K562 (cell line): Measurements from ENCODE around the gene RAB5A. TPM values are rescaled to one million over a fixed set of nuclear protein-coding genes. Genes with fewer than 3 reads are reported as not detected.

Experiments
- CAMTA2 ChIP-seq: fragments of 250-450 bp; sonication (Bioruptor Pico); conservative IDR thresholded peaks from 2 replicates; pipeline ENCODE4 v1.5.1; 2022
- CHD2 ChIP-seq: IDR thresholded peaks from 2 replicates; pipeline ENCODE4 v1.6.1; 2011; ENCODE audit warnings: low read depth, low read length
- CTBP1 ChIP-seq: fragments of 450-650 bp; IDR thresholded peaks from 2 replicates; pipeline ENCODE4 v1.6.1; 2016; ENCODE audit warnings: borderline replicate concordance
- ELF1 ChIP-seq: fragments of 200-800 bp; sonication (Bioruptor generic); IDR thresholded peaks from 2 replicates; pipeline ENCODE4 v1.6.1; 2016; ENCODE audit warnings: missing genetic modification characterization, missing compliant biosample characterization
- ETV1 ChIP-seq: fragments of 450-650 bp; conservative IDR thresholded peaks from 2 replicates; pipeline ENCODE4 v1.6.1; 2016; ENCODE audit warnings: missing genetic modification characterization, control low read depth, low read depth, missing compliant biosample characterization
- FOXM1 ChIP-seq, 2 experiments: fragments of 450-650 bp in 1 of 2; sonication (generic) in 1 of 2; formaldehyde crosslinking in 1 of 2; IDR thresholded peaks; 2 replicates each; pipeline versions ENCODE4 v1.6.1 to v1.9.0; 2017 to 2022; ENCODE audit warnings: low read depth in 2 of 2, mild to moderate bottlenecking in 2 of 2, missing genetic modification reagents in 1 of 2, moderate library complexity in 1 of 2
- HCFC1 ChIP-seq: IDR thresholded peaks from 2 replicates; pipeline ENCODE4 v1.6.1; 2012; ENCODE audit warnings: low read depth, low read length, improper control_type of control experiment
- HIVEP1 ChIP-seq: fragments of 250-450 bp; sonication (Bioruptor Pico); IDR thresholded peaks from 2 replicates; pipeline ENCODE4 v1.4.0; 2020; ENCODE audit warnings: mild to moderate bottlenecking
- HSF4 ChIP-seq: fragments of 250-450 bp; sonication (Bioruptor Pico); IDR thresholded peaks from 2 replicates; pipeline ENCODE4 v2.1.2; 2022; ENCODE audit warnings: mild to moderate bottlenecking, moderate library complexity, borderline replicate concordance
- ILF3 ChIP-seq: fragments of 450-650 bp; IDR thresholded peaks from 2 replicates; pipeline ENCODE4 v1.6.1; 2018; ENCODE audit warnings: antibody characterized with exemption, mild to moderate bottlenecking, moderate library complexity, borderline replicate concordance
- LEF1 ChIP-seq: fragments of 450-650 bp; IDR thresholded peaks from 2 replicates; pipeline ENCODE4 v1.6.1; 2016; ENCODE audit warnings: mild to moderate bottlenecking
- MEIS2 ChIP-seq: fragments of 450-650 bp; IDR thresholded peaks from 2 replicates; pipeline ENCODE4 v1.6.1; 2014; ENCODE audit warnings: mild to moderate bottlenecking; ENCODE audit not compliant: partially characterized antibody
- MYC ChIP-seq, 2 experiments: fragments of 250-450 bp in 1 of 2; sonication (Bioruptor Pico) in 1 of 2; IDR thresholded peaks; 2 replicates each; pipeline versions ENCODE4 v1.5.1 to v1.6.1; 2012 to 2021; ENCODE audit warnings: low read depth in 2 of 2, borderline replicate concordance in 1 of 2, improper control_type of control experiment in 1 of 2, low read length in 1 of 2, mild to moderate bottlenecking in 1 of 2, moderate library complexity in 1 of 2
- NR2C1 ChIP-seq, 2 experiments: fragments of 450-650 bp; IDR thresholded peaks; 2 replicates each; pipeline ENCODE4 v1.6.1; 2017; ENCODE audit warnings: mild to moderate bottlenecking in 2 of 2, antibody characterized with exemption in 1 of 2, inconsistent platforms in 1 of 2, missing compliant biosample characterization in 1 of 2, missing genetic modification characterization in 1 of 2
- RBM17 ChIP-seq: fragments of 200-400 bp; formaldehyde crosslinking; IDR thresholded peaks from 2 replicates; pipeline ENCODE4 v1.6.1; 2017; ENCODE audit warnings: low read depth, mild to moderate bottlenecking, low read length, borderline replicate concordance
- SPI1 ChIP-seq: IDR thresholded peaks from 2 replicates; pipeline ENCODE4 v1.6.1; 2011; ENCODE audit warnings: low read depth, low read length, control low read depth, borderline replicate concordance
- SUPT5H ChIP-seq: fragments of 450-650 bp; IDR thresholded peaks from 2 replicates; pipeline ENCODE4 v1.6.1; 2016
- U2AF2 ChIP-seq: fragments of 200-400 bp; formaldehyde crosslinking; optimal IDR thresholded peaks from 2 replicates; pipeline ENCODE3; 2017; ENCODE audit warnings: low read depth, mild to moderate bottlenecking, low read length
- ZFP30 ChIP-seq: fragments of 250-450 bp; sonication (Bioruptor Pico); IDR thresholded peaks from 2 replicates; pipeline ENCODE4 v1.8.0; 2022; ENCODE audit warnings: moderate library complexity, mild to moderate bottlenecking, inconsistent platforms, borderline replicate concordance
- ZNF224 ChIP-seq: sonication (generic); formaldehyde crosslinking; IDR thresholded peaks from 2 replicates; pipeline ENCODE4 v1.8.0; 2022; ENCODE audit warnings: mild to moderate bottlenecking, missing genetic modification reagents
- ZNF445 ChIP-seq: fragments of 250-450 bp; sonication (Bioruptor Pico); IDR thresholded peaks from 2 replicates; pipeline ENCODE4 v1.4.0; 2020; ENCODE audit warnings: low read depth, mild to moderate bottlenecking, moderate library complexity
- ZNF717 ChIP-seq: fragments of 250-450 bp; sonication (Bioruptor Pico); IDR thresholded peaks from 2 replicates; pipeline ENCODE4 v1.5.0; 2021
- polyA plus RNA-seq, 8 experiments: library from polyadenylated mRNA; depleted of rRNA in 4 of 8; stranded (reverse) in 5 of 8; unstranded in 3 of 8; fragments of >200 nt; fragmentation: Nextera tagmentation in 2 of 8; fragmentation: Illumina TruSeq in 1 of 8; extraction: Ambion mirVana in 2 of 8; extraction: Trizol in 1 of 8; gene quantifications; 2 replicates each; pipeline versions ENCODE4 v1.2.1 to v1.2.3, GENCODE V29; 2011 to 2014; ENCODE audit warnings: inconsistent platforms in 1 of 8, missing spikeins in 1 of 8
- total RNA-seq, 7 experiments: library from RNA; depleted of rRNA in 6 of 7; stranded (reverse); fragments of >200 nt in 6 of 7; fragmentation: Illumina TruSeq in 2 of 7; extraction: Trizol in 2 of 7; gene quantifications; 2 replicates each; pipeline versions ENCODE4 v1.2.1 to v1.2.3, GENCODE V29; 2011 to 2021; ENCODE audit warnings: low replicate concordance in 1 of 7
- TF ChIP-seq, protein P1 (sequence below): fragments of 250-450 bp; sonication (Bioruptor Pico); IDR thresholded peaks from 2 replicates; pipeline ENCODE4 v1.5.0; 2021; ENCODE audit warnings: mild to moderate bottlenecking, borderline replicate concordance
- TF ChIP-seq, protein P2 (sequence below): sonication (generic); IDR thresholded peaks from 2 replicates; pipeline ENCODE4 v1.6.1; 2016
- TF ChIP-seq, protein P3 (sequence below): fragments of 450-650 bp; IDR thresholded peaks from 2 replicates; pipeline ENCODE4 v1.7.0; 2016; ENCODE audit warnings: borderline replicate concordance

RAB5A gene
- total and polyA plus RNA-seq, 9 of the 15 experiments (the other 6 are each of a cell fraction or from before 2014, with no cell fraction given) = 28.3 to 64.2 (median 49.0) TPM

DNA sequence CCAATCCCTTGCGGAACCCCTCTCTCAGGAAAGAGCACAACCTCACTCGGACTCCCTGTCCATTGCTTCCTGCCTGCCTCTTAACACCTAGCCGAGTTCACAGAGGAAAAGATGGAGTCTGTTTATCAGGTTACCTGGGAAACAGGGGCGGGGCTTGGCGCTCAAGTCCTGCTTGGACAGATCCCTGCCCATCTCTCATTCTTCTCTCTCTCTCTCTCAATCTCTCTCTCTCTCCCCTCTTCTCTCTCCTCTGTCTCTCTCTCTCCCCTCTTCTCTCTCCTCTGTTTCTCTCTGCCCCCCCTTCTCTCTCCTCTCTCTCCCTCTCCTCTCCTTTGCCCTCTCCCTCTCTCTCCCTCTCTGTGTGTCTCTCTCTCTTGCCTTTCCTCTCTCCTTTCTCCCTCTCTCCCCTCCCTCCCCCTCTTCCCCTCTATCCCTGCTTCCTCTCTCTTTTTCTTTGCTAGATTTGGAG lies 12.8 kb upstream of the RAB5A start, which contains the start of gene EFHB (continued):
- TF ChIP-seq SUPT5H (peak; percentile 48; the same call in 1 of the 2 replicates), CHD2 (no peak), HIVEP1 (CRISPR knock-in tag) (no peak), ZNF224 (CRISPR knock-in tag) (no peak), FOXM1 (IDR thresholded peaks at IDR 0.05; ENCODE audit: low read depth) (no peak), FOXM1 (CRISPR knock-in tag; IDR thresholded peaks at IDR 0.05; ENCODE audit: low read depth) (no peak), ELF1 (tag) (no peak; the same call in 1 of the 2 replicates), U2AF2 (no peak), MYC (IDR thresholded peaks at IDR 0.05; ENCODE audit: low read depth, low read length) (no peak), MYC (CRISPR knock-in tag; IDR thresholded peaks at IDR 0.05; ENCODE audit: borderline replicate concordance, low read depth) (no peak), ILF3 (no peak), ZNF445 (CRISPR knock-in tag) (no peak), CAMTA2 (no peak), LEF1 (peak; percentile 65; the same call in 1 of the 2 replicates), RBM17 (no peak), SPI1 (no peak), HSF4 (CRISPR knock-in tag) (no peak), ETV1 (tag) (peak; percentile 50), ZFP30 (no peak), NR2C1 (IDR thresholded peaks at IDR 0.05) (no peak; the same call in 1 of the 2 replicates), NR2C1 (tag; IDR thresholded peaks at IDR 0.05) (0 out of 2 replicates have a peak, but pooled peaks have one; percentile 20), HCFC1 (0 out of 2 replicates have a peak, but pooled peaks have one; percentile 12), CTBP1 (peak; percentile 61), ZNF717 (CRISPR knock-in tag) (no peak), MEIS2 (peak; percentile 31)
- TF ChIP-seq, protein P1, sequence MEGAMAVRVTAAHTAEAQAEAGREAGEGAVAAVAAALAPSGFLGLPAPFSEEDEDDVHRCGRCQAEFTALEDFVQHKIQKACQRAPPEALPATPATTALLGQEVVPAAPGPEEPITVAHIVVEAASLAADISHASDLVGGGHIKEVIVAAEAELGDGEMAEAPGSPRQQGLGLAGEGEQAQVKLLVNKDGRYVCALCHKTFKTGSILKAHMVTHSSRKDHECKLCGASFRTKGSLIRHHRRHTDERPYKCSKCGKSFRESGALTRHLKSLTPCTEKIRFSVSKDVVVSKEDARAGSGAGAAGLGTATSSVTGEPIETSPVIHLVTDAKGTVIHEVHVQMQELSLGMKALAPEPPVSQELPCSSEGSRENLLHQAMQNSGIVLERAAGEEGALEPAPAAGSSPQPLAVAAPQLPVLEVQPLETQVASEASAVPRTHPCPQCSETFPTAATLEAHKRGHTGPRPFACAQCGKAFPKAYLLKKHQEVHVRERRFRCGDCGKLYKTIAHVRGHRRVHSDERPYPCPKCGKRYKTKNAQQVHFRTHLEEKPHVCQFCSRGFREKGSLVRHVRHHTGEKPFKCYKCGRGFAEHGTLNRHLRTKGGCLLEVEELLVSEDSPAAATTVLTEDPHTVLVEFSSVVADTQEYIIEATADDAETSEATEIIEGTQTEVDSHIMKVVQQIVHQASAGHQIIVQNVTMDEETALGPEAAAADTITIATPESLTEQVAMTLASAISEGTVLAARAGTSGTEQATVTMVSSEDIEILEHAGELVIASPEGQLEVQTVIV = no peak
- TF ChIP-seq, protein P2, sequence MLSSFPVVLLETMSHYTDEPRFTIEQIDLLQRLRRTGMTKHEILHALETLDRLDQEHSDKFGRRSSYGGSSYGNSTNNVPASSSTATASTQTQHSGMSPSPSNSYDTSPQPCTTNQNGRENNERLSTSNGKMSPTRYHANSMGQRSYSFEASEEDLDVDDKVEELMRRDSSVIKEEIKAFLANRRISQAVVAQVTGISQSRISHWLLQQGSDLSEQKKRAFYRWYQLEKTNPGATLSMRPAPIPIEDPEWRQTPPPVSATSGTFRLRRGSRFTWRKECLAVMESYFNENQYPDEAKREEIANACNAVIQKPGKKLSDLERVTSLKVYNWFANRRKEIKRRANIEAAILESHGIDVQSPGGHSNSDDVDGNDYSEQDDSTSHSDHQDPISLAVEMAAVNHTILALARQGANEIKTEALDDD = no peak
- TF ChIP-seq, protein P3, sequence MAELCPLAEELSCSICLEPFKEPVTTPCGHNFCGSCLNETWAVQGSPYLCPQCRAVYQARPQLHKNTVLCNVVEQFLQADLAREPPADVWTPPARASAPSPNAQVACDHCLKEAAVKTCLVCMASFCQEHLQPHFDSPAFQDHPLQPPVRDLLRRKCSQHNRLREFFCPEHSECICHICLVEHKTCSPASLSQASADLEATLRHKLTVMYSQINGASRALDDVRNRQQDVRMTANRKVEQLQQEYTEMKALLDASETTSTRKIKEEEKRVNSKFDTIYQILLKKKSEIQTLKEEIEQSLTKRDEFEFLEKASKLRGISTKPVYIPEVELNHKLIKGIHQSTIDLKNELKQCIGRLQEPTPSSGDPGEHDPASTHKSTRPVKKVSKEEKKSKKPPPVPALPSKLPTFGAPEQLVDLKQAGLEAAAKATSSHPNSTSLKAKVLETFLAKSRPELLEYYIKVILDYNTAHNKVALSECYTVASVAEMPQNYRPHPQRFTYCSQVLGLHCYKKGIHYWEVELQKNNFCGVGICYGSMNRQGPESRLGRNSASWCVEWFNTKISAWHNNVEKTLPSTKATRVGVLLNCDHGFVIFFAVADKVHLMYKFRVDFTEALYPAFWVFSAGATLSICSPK = peak; percentile 96; the same call in 1 of the 2 replicates
